Myometrial cell (primary cell): ENCODE results near the gene CCNQ. TPM values are rescaled to one million over a fixed set of nuclear protein-coding genes. Genes with fewer than 3 reads are reported as not detected.

Source experiments
- total RNA-seq: library from RNA; depleted of rRNA; stranded (reverse); fragments of >200 nt; gene quantifications from 2 replicates; pipeline ENCODE4 v1.2.3, GENCODE V29; 2015

The CCNQ gene
- total RNA-seq, result 39.2 and 46.8 TPM in 2 replicates

GRCh38 chrX:153598541-153599191, at the start of gene CCNQ:
TSS of gene CCNQ (minus strand) at chrX:153599139. CDS start at chrX:153599073, 66 bp downstream.

GRCh38 chrX:153646620-153647373, 47.9 kb upstream of the CCNQ start, which contains the start of gene DUSP9:
TSS of gene DUSP9 (plus strand) at chrX:153647203. CDS start at chrX:153647954, 751 bp downstream.

Other genes with a start within 250 kb of the CCNQ start
- gene PNMA6E, start 197.8 kb downstream of the CCNQ start, total RNA-seq, result not detected in 2 replicates
- 0.29 and 0.71 TPM in 2 replicates for gene ZFP92, start 187.7 kb downstream of the CCNQ start, total RNA-seq
- gene TREX2, start 153.1 kb downstream of the CCNQ start, total RNA-seq, result not detected in 2 replicates
- gene HAUS7, start 128.6 kb downstream of the CCNQ start, total RNA-seq, result 37.2 and 51.6 TPM in 2 replicates
- gene BGN, start 104.2 kb downstream of the CCNQ start, total RNA-seq, result 3.2 and 4.3 TPM in 2 replicates
- gene ATP2B3, start 81.5 kb downstream of the CCNQ start, total RNA-seq, result not detected in 2 replicates
- gene DUSP9, start 48.1 kb upstream of the CCNQ start, total RNA-seq, result 0.29 and 0.35 TPM in 2 replicates
- not detected in 2 replicates for gene PNCK, start 74.7 kb upstream of the CCNQ start, total RNA-seq
- 6.9 and 7.4 TPM in 2 replicates for gene SLC6A8, start 88.8 kb upstream of the CCNQ start, total RNA-seq
- 144 and 177 TPM in 2 replicates for gene BCAP31, start 125.2 kb upstream of the CCNQ start, total RNA-seq
- 12.9 and 17.0 TPM in 2 replicates for gene ABCD1, start 125.7 kb upstream of the CCNQ start, total RNA-seq
- gene PLXNB3, start 165.1 kb upstream of the CCNQ start, total RNA-seq, result 2.3 and 2.6 TPM in 2 replicates
- gene SRPK3, start 181.9 kb upstream of the CCNQ start, total RNA-seq, result 0.35 TPM in 1 of 2 replicates, not detected in the other
- 87.9 and 122 TPM in 2 replicates for gene IDH3G, start 195.2 kb upstream of the CCNQ start, total RNA-seq
- 261 and 266 TPM in 2 replicates for gene SSR4, start 195.5 kb upstream of the CCNQ start, total RNA-seq
- gene PDZD4, start 231.4 kb upstream of the CCNQ start, total RNA-seq, result 0.58 TPM in 1 of 2 replicates, not detected in the other